ENCODE measurements around the gene ETF1.

Gene ETF1

GRCh38 chr5:138468133-138468965 lies 74.7 kb downstream of the ETF1 start:
- peaks cover 11% of the 10 kb centered on the region; the same call in 1 of the 2 replicates for H3K36me3 ChIP-seq (ENCODE audit: control insufficient read depth, insufficient read depth, low read length)
- WGBS (ENCODE audit: insufficient coverage, insufficient read length), result no CpG with 5 or more reads among the region's 7 CpGs
- H3K9me3 ChIP-seq (ENCODE audit: control insufficient read depth, insufficient read depth, low read length), result no peaks in the 10 kb centered on the region
- no peak overlapping the region for H3K27ac ChIP-seq (ENCODE audit: low read length)
- no peak for DNase-seq (ENCODE audit: low read depth, low spot score)
- peaks cover 2% of the 10 kb centered on the region; the same call in 1 of the 2 replicates for H3K27me3 ChIP-seq (ENCODE audit: control insufficient read depth, insufficient read depth, low read length)
- H3K4me3 ChIP-seq (ENCODE audit: low read length), result no peak overlapping the region
- peaks cover 2% of the 10 kb centered on the region for H3K4me1 ChIP-seq (ENCODE audit: control insufficient read depth, insufficient read depth, low read length)

DNA sequence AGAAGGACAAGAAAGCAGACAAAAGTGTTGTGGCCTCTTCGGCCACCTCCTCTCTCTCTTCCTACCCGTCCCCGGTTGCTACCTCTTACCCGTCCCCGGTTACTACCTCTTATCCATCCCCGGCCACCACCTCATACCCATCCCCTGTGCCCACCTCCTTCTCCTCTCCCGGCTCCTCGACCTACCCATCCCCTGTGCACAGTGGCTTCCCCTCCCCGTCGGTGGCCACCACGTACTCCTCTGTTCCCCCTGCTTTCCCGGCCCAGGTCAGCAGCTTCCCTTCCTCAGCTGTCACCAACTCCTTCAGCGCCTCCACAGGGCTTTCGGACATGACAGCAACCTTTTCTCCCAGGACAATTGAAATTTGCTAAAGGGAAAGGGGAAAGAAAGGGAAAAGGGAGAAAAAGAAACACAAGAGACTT lies 75.3 kb downstream of the ETF1 start:
- Histone ChIP-seq H3K36me3 (ENCODE audit: control insufficient read depth, insufficient read depth, low read length) (peaks cover 11% of the 10 kb centered on the region; the same call in 1 of the 2 replicates), H3K27me3 (ENCODE audit: control insufficient read depth, insufficient read depth, low read length) (peaks cover 2% of the 10 kb centered on the region; the same call in 1 of the 2 replicates), H3K4me1 (ENCODE audit: control insufficient read depth, insufficient read depth, low read length) (peaks cover 2% of the 10 kb centered on the region), H3K9me3 (ENCODE audit: control insufficient read depth, insufficient read depth, low read length) (no peaks in the 10 kb centered on the region), H3K4me3 (ENCODE audit: low read length) (no peak overlapping the region), H3K27ac (ENCODE audit: low read length) (no peak overlapping the region)
- DNase-seq (ENCODE audit: low read depth, low spot score), result no peak
- WGBS (ENCODE audit: insufficient coverage, insufficient read length), result no CpG with 5 or more reads among the region's 14 CpGs

GRCh38 chr5:138466900-138467710 lies 75.9 kb downstream of the ETF1 start:
- WGBS (ENCODE audit: insufficient coverage, insufficient read length), result no CpG with 5 or more reads among the region's 45 CpGs
- Histone ChIP-seq H3K27ac (ENCODE audit: low read length) (no peak overlapping the region), H3K36me3 (ENCODE audit: control insufficient read depth, insufficient read depth, low read length) (peaks cover 11% of the 10 kb centered on the region; the same call in 1 of the 2 replicates), H3K27me3 (ENCODE audit: control insufficient read depth, insufficient read depth, low read length) (peaks cover 2% of the 10 kb centered on the region; the same call in 1 of the 2 replicates), H3K4me3 (ENCODE audit: low read length) (peak overlapping the region; percentile 96; the same call in 1 of the 2 replicates), H3K9me3 (ENCODE audit: control insufficient read depth, insufficient read depth, low read length) (no peaks in the 10 kb centered on the region), H3K4me1 (ENCODE audit: control insufficient read depth, insufficient read depth, low read length) (no peaks in the 10 kb centered on the region; the same call in none of the 2 replicates)
- DNase-seq (ENCODE audit: low read depth, low spot score), result no peak

- WGBS (ENCODE audit: insufficient coverage, insufficient read length), result no CpG with 5 or more reads among the region's 39 CpGs
- Histone ChIP-seq H3K27me3 (ENCODE audit: control insufficient read depth, insufficient read depth, low read length) (peaks cover 2% of the 10 kb centered on the region; the same call in 1 of the 2 replicates), H3K4me1 (ENCODE audit: control insufficient read depth, insufficient read depth, low read length) (no peaks in the 10 kb centered on the region; the same call in 1 of the 2 replicates), H3K4me3 (ENCODE audit: low read length) (peak overlapping the region; percentile 96; the same call in 1 of the 2 replicates), H3K36me3 (ENCODE audit: control insufficient read depth, insufficient read depth, low read length) (peaks cover 11% of the 10 kb centered on the region; the same call in 1 of the 2 replicates), H3K9me3 (ENCODE audit: control insufficient read depth, insufficient read depth, low read length) (no peaks in the 10 kb centered on the region), H3K27ac (ENCODE audit: low read length) (no peak overlapping the region)
- no peak for DNase-seq (ENCODE audit: low read depth, low spot score)
Observed at GRCh38 chr5:138466125-138466899, 76.7 kb downstream of the ETF1 start.

GRCh38 chr5:138465261-138466124 lies 77.5 kb downstream of the ETF1 start, which contains the start of gene EGR1:
Gene EGR1 (plus strand): TSS chr5:138465479. CDS start chr5:138465762, 283 bp downstream.
- DNase-seq (ENCODE audit: low read depth, low spot score), result no peak
- peaks cover 11% of the 10 kb centered on the region; the same call in 1 of the 2 replicates for H3K36me3 ChIP-seq (ENCODE audit: control insufficient read depth, insufficient read depth, low read length)
- WGBS (ENCODE audit: insufficient coverage, insufficient read length), result no CpG with 5 or more reads among the region's 85 CpGs
- H3K4me3 ChIP-seq (ENCODE audit: low read length), result peak within 1 kb of the TSS; percentile 96; the same call in 1 of the 2 replicates
- H3K4me1 ChIP-seq (ENCODE audit: control insufficient read depth, insufficient read depth, low read length), result no peaks in the 10 kb centered on the region; the same call in 1 of the 2 replicates
- peaks cover 2% of the 10 kb centered on the region; the same call in 1 of the 2 replicates for H3K27me3 ChIP-seq (ENCODE audit: control insufficient read depth, insufficient read depth, low read length)
- H3K27ac ChIP-seq (ENCODE audit: low read length), result no peak within 1 kb of the TSS
- no peaks in the 10 kb centered on the region for H3K9me3 ChIP-seq (ENCODE audit: control insufficient read depth, insufficient read depth, low read length)

DNA sequence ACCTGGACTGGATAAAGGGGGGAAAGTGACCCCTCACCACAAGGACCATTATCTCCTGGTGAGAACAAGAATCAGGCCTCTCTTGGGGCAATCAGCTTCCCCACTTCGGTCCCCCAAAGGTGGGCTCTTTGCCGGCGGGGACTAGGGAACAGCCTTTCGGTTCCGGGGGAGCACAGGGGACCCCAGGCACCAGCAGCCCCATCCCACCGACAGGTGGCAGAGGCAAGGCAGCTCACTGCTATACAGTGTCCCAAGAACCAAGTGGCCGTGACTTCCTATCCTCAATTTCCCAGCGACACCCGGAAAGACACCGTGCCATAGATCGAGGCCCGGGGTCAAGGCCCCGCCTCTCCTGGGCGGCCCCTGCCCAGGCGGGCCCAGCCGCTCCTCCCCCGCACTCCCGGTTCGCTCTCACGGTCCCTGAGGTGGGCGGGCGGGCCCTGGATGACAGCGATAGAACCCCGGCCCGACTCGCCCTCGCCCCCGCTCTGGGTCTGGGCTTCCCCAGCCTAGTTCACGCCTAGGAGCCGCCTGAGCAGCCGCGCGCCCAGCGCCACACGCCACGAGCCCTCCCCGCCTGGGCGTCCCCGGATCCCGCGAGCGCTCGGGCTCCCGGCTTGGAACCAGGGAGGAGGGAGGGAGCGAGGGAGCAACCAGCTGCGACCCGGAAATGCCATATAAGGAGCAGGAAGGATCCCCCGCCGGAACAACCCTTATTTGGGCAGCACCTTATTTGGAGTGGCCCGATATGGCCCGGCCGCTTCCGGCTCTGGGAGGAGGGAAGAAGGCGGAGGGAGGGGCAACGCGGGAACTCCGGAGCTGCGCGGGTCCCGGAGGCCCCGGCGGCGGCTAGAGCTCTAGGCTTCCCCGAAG lies 78.4 kb downstream of the ETF1 start:
- no peaks in the 10 kb centered on the region; the same call in 1 of the 2 replicates for H3K4me1 ChIP-seq (ENCODE audit: control insufficient read depth, insufficient read depth, low read length)
- H3K27me3 ChIP-seq (ENCODE audit: control insufficient read depth, insufficient read depth, low read length), result peaks cover 2% of the 10 kb centered on the region; the same call in 1 of the 2 replicates
- H3K9me3 ChIP-seq (ENCODE audit: control insufficient read depth, insufficient read depth, low read length), result no peaks in the 10 kb centered on the region
- peaks cover 11% of the 10 kb centered on the region; the same call in 1 of the 2 replicates for H3K36me3 ChIP-seq (ENCODE audit: control insufficient read depth, insufficient read depth, low read length)
- H3K27ac ChIP-seq (ENCODE audit: low read length), result no peak overlapping the region
- DNase-seq (ENCODE audit: low read depth, low spot score), result no peak
- WGBS (ENCODE audit: insufficient coverage, insufficient read length), result no CpG with 5 or more reads among the region's 64 CpGs
- peak overlapping the region; percentile 96; the same call in 1 of the 2 replicates for H3K4me3 ChIP-seq (ENCODE audit: low read length)

DNA sequence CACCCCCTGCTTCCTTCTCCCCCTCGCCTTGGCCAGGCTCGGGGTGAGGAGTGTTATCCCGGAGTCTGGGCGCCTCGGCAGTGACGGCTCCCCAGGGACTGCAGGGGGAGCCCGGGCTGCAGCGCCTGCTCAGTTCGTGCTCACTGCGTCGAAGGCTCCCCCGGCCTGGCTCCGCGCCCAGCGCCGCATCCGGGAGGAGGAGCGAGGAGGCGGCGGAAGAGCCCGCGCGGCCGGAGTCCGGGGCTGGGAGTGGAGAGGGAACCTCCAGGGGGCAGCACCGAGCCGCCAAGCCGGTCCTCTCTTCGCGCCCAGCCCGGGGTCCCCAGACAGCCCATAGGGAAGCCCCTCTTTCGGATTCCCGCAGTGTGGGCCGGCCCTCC lies 79.0 kb downstream of the ETF1 start:
- WGBS (ENCODE audit: insufficient coverage, insufficient read length), result no CpG with 5 or more reads among the region's 34 CpGs
- H3K4me1 ChIP-seq (ENCODE audit: control insufficient read depth, insufficient read depth, low read length), result no peaks in the 10 kb centered on the region; the same call in 1 of the 2 replicates
- DNase-seq (ENCODE audit: low read depth, low spot score), result no peak
- peak overlapping the region; percentile 96; the same call in 1 of the 2 replicates for H3K4me3 ChIP-seq (ENCODE audit: low read length)
- peaks cover 2% of the 10 kb centered on the region; the same call in 1 of the 2 replicates for H3K27me3 ChIP-seq (ENCODE audit: control insufficient read depth, insufficient read depth, low read length)
- H3K27ac ChIP-seq (ENCODE audit: low read length), result no peak overlapping the region
- peaks cover 11% of the 10 kb centered on the region; the same call in 1 of the 2 replicates for H3K36me3 ChIP-seq (ENCODE audit: control insufficient read depth, insufficient read depth, low read length)
- no peaks in the 10 kb centered on the region for H3K9me3 ChIP-seq (ENCODE audit: control insufficient read depth, insufficient read depth, low read length)

GRCh38 chr5:138463419-138464007 lies 79.5 kb downstream of the ETF1 start:
- Histone ChIP-seq H3K27ac (ENCODE audit: low read length) (no peak overlapping the region), H3K27me3 (ENCODE audit: control insufficient read depth, insufficient read depth, low read length) (peaks cover 2% of the 10 kb centered on the region; the same call in 1 of the 2 replicates), H3K4me1 (ENCODE audit: control insufficient read depth, insufficient read depth, low read length) (no peaks in the 10 kb centered on the region; the same call in 1 of the 2 replicates), H3K4me3 (ENCODE audit: low read length) (peak overlapping the region; percentile 46; the same call in 1 of the 2 replicates), H3K36me3 (ENCODE audit: control insufficient read depth, insufficient read depth, low read length) (peaks cover 11% of the 10 kb centered on the region; the same call in 1 of the 2 replicates), H3K9me3 (ENCODE audit: control insufficient read depth, insufficient read depth, low read length) (no peaks in the 10 kb centered on the region)
- WGBS (ENCODE audit: insufficient coverage, insufficient read length), result no CpG with 5 or more reads among the region's 21 CpGs
- no peak for DNase-seq (ENCODE audit: low read depth, low spot score)

Data from iPS DF 6.9 (cell line).